ENCODE data around the gene MCEMP1.

GRCh38 chr19:7652061-7652641 lies 24.7 kb upstream of the MCEMP1 start:
- no peak for TF ChIP-seq HMGXB4 (CRISPR knock-in tag; IDR thresholded peaks at IDR 0.05; ENCODE audit: borderline replicate concordance)
- no peak for TF ChIP-seq POLR2A (IDR thresholded peaks at IDR 0.05; ENCODE audit: low read length)
- peak; percentile 88 for TF ChIP-seq CTCF (IDR thresholded peaks at IDR 0.05)
- TF ChIP-seq RARB (CRISPR knock-in tag; IDR thresholded peaks at IDR 0.05): no peak
- TF ChIP-seq FOSL2 (IDR thresholded peaks at IDR 0.05): no peak
- TF ChIP-seq FOSL2 (CRISPR knock-in tag; IDR thresholded peaks at IDR 0.05): no peak
- no peak for TF ChIP-seq REST (IDR thresholded peaks at IDR 0.05)
- no peak for TF ChIP-seq ATOH8 (CRISPR knock-in tag; IDR thresholded peaks at IDR 0.05; ENCODE audit: low read depth)
- no peak for TF ChIP-seq EP300 (IDR thresholded peaks at IDR 0.05)
